HG03520 (cell line): Measurements from ENCODE around the gene FKBP8.

ENCODE experiments used
- ATAC-seq: cut with Tn5 transposase; IDR thresholded peaks from one replicate; pipeline ENCODE4 v1.9.1; 2021; ENCODE audit warnings: mild to moderate bottlenecking, moderate library complexity; ENCODE audit not compliant: unreplicated experiment

Gene FKBP8

GRCh38 chr19:18503337-18503970 lies 39.9 kb downstream of the FKBP8 start:
- no peak for ATAC-seq

GRCh38 chr19:18502638-18503294 lies 40.6 kb downstream of the FKBP8 start:
- ATAC-seq: no peak

GRCh38 chr19:18502246-18502637 lies 41.1 kb downstream of the FKBP8 start:
- no peak for ATAC-seq

- ATAC-seq: no peak
These were observed 41.5 kb downstream of the FKBP8 start for GRCh38 chr19:18501832-18502231.

- no peak for ATAC-seq
These were observed 42.0 kb downstream of the FKBP8 start for GRCh38 chr19:18501351-18501750.

- no peak for ATAC-seq
These were observed 42.6 kb downstream of the FKBP8 start for GRCh38 chr19:18500799-18501198.

GRCh38 chr19:18500376-18500775 lies 43.0 kb downstream of the FKBP8 start:
- ATAC-seq: no peak

GRCh38 chr19:18499055-18499775 lies 44.2 kb downstream of the FKBP8 start:
- no peak for ATAC-seq

GRCh38 chr19:18496980-18497256 lies 46.5 kb downstream of the FKBP8 start:
- no peak for ATAC-seq

- no peak for ATAC-seq
These were observed 47.0 kb downstream of the FKBP8 start for GRCh38 chr19:18496167-18496979.

- ATAC-seq: no peak
These were observed 48.0 kb downstream of the FKBP8 start for GRCh38 chr19:18495204-18495911.

GRCh38 chr19:18494267-18494607 lies 49.1 kb downstream of the FKBP8 start:
- no peak for ATAC-seq

- ATAC-seq: no peak
These were observed 49.7 kb downstream of the FKBP8 start for GRCh38 chr19:18493440-18494266.

GRCh38 chr19:18491995-18492953 lies 51.1 kb downstream of the FKBP8 start:
- ATAC-seq: no peak

- no peak for ATAC-seq
These were observed 52.6 kb downstream of the FKBP8 start for GRCh38 chr19:18490728-18491127.

- no peak for ATAC-seq
These were observed 53.7 kb downstream of the FKBP8 start for GRCh38 chr19:18489627-18490184.

- no peak for ATAC-seq
These were observed 54.3 kb downstream of the FKBP8 start for GRCh38 chr19:18488838-18489626.

- no peak for ATAC-seq
These were observed 55.0 kb downstream of the FKBP8 start for GRCh38 chr19:18488403-18488723.
